T-cell (primary cell): Measurements from ENCODE around the gene ELK4. TPM values are rescaled to one million over a fixed set of nuclear protein-coding genes. Genes with fewer than 3 reads are reported as not detected.

Experiments
- ATAC-seq, 4 experiments: fragments of 200-7000 bp in 3 of 4; fragments of 150-1000 bp in 1 of 4; cut with Tn5 transposase; replicated peaks in 1 of 4; 1 replicate in 3 of 4; 2 replicates in 1 of 4; pipeline ENCODE4 v1.10.0; 2021; ENCODE audit warnings: moderate library complexity in 3 of 4, mild to moderate bottlenecking in 2 of 4, moderate number of reproducible peaks in 1 of 4
- CTCF ChIA-PET, 2 donors: fragments of 300-600 bp; sonication (Branson Sonifier 250); formaldehyde crosslinking; loops; one replicate each; lab custom pipeline; 2022; ENCODE audit warnings: antibody characterized with exemption in 2 of 2; lab: Charles Lee
- POLR2A ChIA-PET, 2 donors: fragments of 300-600 bp; sonication (Branson Sonifier 250); formaldehyde crosslinking; loops; one replicate each; lab custom pipeline; 2022; ENCODE audit warnings: antibody characterized with exemption in 2 of 2; lab: Charles Lee
- DNase-seq, 35 experiments: peaks; one replicate each; pipeline versions ENCODE4 v3.0.0 to v3.0.0-alpha.2; 2013 to 2023
- H3K27ac ChIP-seq: one replicate; pipeline ENCODE4 v1.5.1; 2013; ENCODE audit warnings: low read length
- H3K27me3 ChIP-seq, 2 experiments: replicated peaks in 1 of 2; 1 replicate in 1 of 2; 2 replicates in 1 of 2; pipeline versions ENCODE4 v1.6.1 to v1.7.0; 2013; ENCODE audit warnings: low read length in 1 of 2, mixed read lengths in 1 of 2; ENCODE audit not compliant: control insufficient read depth in 2 of 2, insufficient read depth in 2 of 2; ENCODE audit errors: extremely low read depth in 1 of 2
- H3K36me3 ChIP-seq, 2 donors: 1 replicate in 1 of 2; 2 replicates in 1 of 2; pipeline versions ENCODE4 v1.6.1 to v1.7.0; 2013; ENCODE audit warnings: low read length in 1 of 2; ENCODE audit not compliant: control insufficient read depth in 2 of 2, insufficient read depth in 1 of 2; ENCODE audit errors: extremely low read depth in 1 of 2
- H3K4me1 ChIP-seq, 2 experiments: 1 replicate in 1 of 2; 2 replicates in 1 of 2; pipeline versions ENCODE4 v1.6.1 to v1.7.0; 2013; ENCODE audit warnings: low read length in 2 of 2, mixed read lengths in 1 of 2; ENCODE audit not compliant: insufficient read depth in 2 of 2, control insufficient read depth in 1 of 2; ENCODE audit errors: extremely low read depth in 1 of 2
- H3K4me3 ChIP-seq, 2 donors: 1 replicate in 1 of 2; 2 replicates in 1 of 2; pipeline versions ENCODE4 v1.5.1 to v1.7.0; 2013; ENCODE audit warnings: mild to moderate bottlenecking in 2 of 2, low read length in 1 of 2, moderate library complexity in 1 of 2; ENCODE audit not compliant: control insufficient read depth in 1 of 2; ENCODE audit errors: extremely low read depth in 1 of 2
- H3K9me3 ChIP-seq: 2 replicates; pipeline ENCODE4 v1.7.0; 2013
- H3K27ac Mint-ChIP-seq, 2 donors: one replicate each; pipeline ENCODE4 v1.8.0; 2020 to 2021; ENCODE audit warnings: mild to moderate bottlenecking in 2 of 2, mixed read lengths in 2 of 2
- H3K27me3 Mint-ChIP-seq, 2 donors: one replicate each; pipeline ENCODE4 v1.8.0; 2021 to 2022; ENCODE audit warnings: mixed read lengths in 2 of 2
- H3K36me3 Mint-ChIP-seq: one replicate; pipeline ENCODE4 v1.8.0; 2021; ENCODE audit warnings: mixed read lengths
- H3K4me1 Mint-ChIP-seq, 3 donors: one replicate each; pipeline ENCODE4 v1.8.0; 2020 to 2022; ENCODE audit warnings: mixed read lengths in 3 of 3, mild to moderate bottlenecking in 1 of 3
- H3K4me3 Mint-ChIP-seq, 3 donors: one replicate each; pipeline ENCODE4 v1.8.0; 2020 to 2022; ENCODE audit warnings: mild to moderate bottlenecking in 3 of 3, mixed read lengths in 3 of 3, moderate library complexity in 3 of 3
- H3K9me3 Mint-ChIP-seq, 3 donors: one replicate each; pipeline ENCODE4 v1.8.0; 2020 to 2022; ENCODE audit warnings: mixed read lengths in 3 of 3
- WGBS: methylation state at CpG from one replicate; pipeline ENCODE4 v1.1.5; 2013; ENCODE audit warnings: missing lambda C conversion rate; ENCODE audit not compliant: insufficient coverage; 5-methylcytosine and 5-hydroxymethylcytosine counted together
- total RNA-seq, 35 experiments: library from RNA in 6 of 35; stranded (reverse) in 6 of 35; fragments of 120-200 nt in 1 of 35; gene quantifications; one replicate each; pipeline versions ENCODE4 v1.2.1 to v1.2.4 and lab custom pipeline; 2013 to 2026

The ELK4 gene
- total RNA-seq, 5 donors from 2014 or later (not counting 1 experiment from before 2014, with no cell fraction given), result 131 to 185 (median 173) TPM

- CTCF ChIA-PET, result interaction anchor here in 1 of 2 donors (0.6 kb wide), 1 partner anchor 398 kb away, joined by 3 read pairs; no protein-coding TSS in a partner anchor
- POLR2A ChIA-PET, result no interaction called here
- no peaks in the 10 kb centered on the region for H3K9me3 ChIP-seq
- Mint-ChIP-seq H3K36me3 (no peaks in the 10 kb centered on the region), H3K4me1 (peaks cover 6 to 15% (median 8%) of the 10 kb centered on the region in 3 donors), H3K27me3 (peaks cover 5 to 33% of the 10 kb centered on the region in 2 donors), H3K4me3 (no peak overlapping the region), H3K27ac (no peak overlapping the region), H3K9me3 (no peaks in the 10 kb centered on the region)
- H3K4me1 ChIP-seq, result peaks cover 0 to 15% of the 10 kb centered on the region in 2 experiments
- peak in 1 of 35 experiments; percentile 7 for DNase-seq
- no peaks in the 10 kb centered on the region for H3K36me3 ChIP-seq
- no peak for ATAC-seq
- H3K27me3 ChIP-seq, result peaks cover 0 to 60% of the 10 kb centered on the region in 2 experiments
- no peak overlapping the region for H3K27ac ChIP-seq
- WGBS, result 67% methylated on average over 7 of the region's 9 CpGs
- no peak overlapping the region for H3K4me3 ChIP-seq
These were observed 52.8 kb downstream of the ELK4 start for GRCh38 chr1:205578780-205579571.

- no peak overlapping the region for H3K27ac ChIP-seq
- ChIA-PET POLR2A (no interaction called here), CTCF (no interaction called here)
- Mint-ChIP-seq H3K9me3 (no peaks in the 10 kb centered on the region), H3K4me3 (no peak overlapping the region), H3K27me3 (peaks cover 5 to 34% of the 10 kb centered on the region in 2 donors), H3K27ac (no peak overlapping the region), H3K4me1 (peaks cover 5 to 15% (median 6%) of the 10 kb centered on the region in 3 donors), H3K36me3 (no peaks in the 10 kb centered on the region)
- H3K4me3 ChIP-seq, result no peak overlapping the region
- DNase-seq, result peak in 1 of 35 experiments; percentile 4
- no peaks in the 10 kb centered on the region for H3K9me3 ChIP-seq
- no peak for ATAC-seq
- peaks cover 0 to 63% of the 10 kb centered on the region in 2 experiments for H3K27me3 ChIP-seq
- H3K36me3 ChIP-seq, result no peaks in the 10 kb centered on the region
- 91% methylated on average over 9 of the region's 13 CpGs for WGBS
- peaks cover 0 to 15% of the 10 kb centered on the region in 2 experiments for H3K4me1 ChIP-seq
These were observed 53.7 kb downstream of the ELK4 start for GRCh38 chr1:205577874-205578658.

- Histone ChIP-seq H3K36me3 (no peaks in the 10 kb centered on the region), H3K4me3 (no peak overlapping the region), H3K27me3 (peaks cover 0 to 67% of the 10 kb centered on the region in 2 experiments), H3K4me1 (peaks cover 0 to 5% of the 10 kb centered on the region in 2 experiments), H3K9me3 (no peaks in the 10 kb centered on the region), H3K27ac (no peak overlapping the region)
- DNase-seq, result peak in 1 of 35 experiments; percentile 23
- H3K4me3 Mint-ChIP-seq, result no peak overlapping the region
- CTCF ChIA-PET, result no interaction called here
- H3K36me3 Mint-ChIP-seq, result no peaks in the 10 kb centered on the region
- POLR2A ChIA-PET, result no interaction called here
- WGBS, result 87% methylated on average over 19 of the region's 22 CpGs
- H3K27ac Mint-ChIP-seq, result no peak overlapping the region
- peaks cover 0 to 7% (median 2%) of the 10 kb centered on the region in 3 donors for H3K4me1 Mint-ChIP-seq
- H3K9me3 Mint-ChIP-seq, result no peaks in the 10 kb centered on the region
- H3K27me3 Mint-ChIP-seq, result peaks cover 12 to 43% of the 10 kb centered on the region in 2 donors
- ATAC-seq, result no peak
These were observed 54.7 kb downstream of the ELK4 start for GRCh38 chr1:205576805-205577761.

GRCh38 chr1:205576011-205576410 lies 55.8 kb downstream of the ELK4 start:
- Mint-ChIP-seq H3K4me3 (no peak overlapping the region), H3K4me1 (no peaks in the 10 kb centered on the region), H3K36me3 (no peaks in the 10 kb centered on the region), H3K9me3 (no peaks in the 10 kb centered on the region), H3K27ac (no peak overlapping the region), H3K27me3 (peaks cover 18 to 42% of the 10 kb centered on the region in 2 donors)
- Histone ChIP-seq H3K4me1 (no peaks in the 10 kb centered on the region), H3K9me3 (no peaks in the 10 kb centered on the region), H3K27ac (no peak overlapping the region), H3K4me3 (no peak overlapping the region), H3K27me3 (peaks cover 0 to 66% of the 10 kb centered on the region in 2 experiments), H3K36me3 (no peaks in the 10 kb centered on the region)
- WGBS, result 71% methylated on average over 3 of the region's 3 CpGs
- ChIA-PET POLR2A (no interaction called here), CTCF (no interaction called here)
- DNase-seq (no peak), ATAC-seq (no peak)

- ChIA-PET POLR2A (no interaction called here), CTCF (no interaction called here)
- no peaks in the 10 kb centered on the region for H3K36me3 Mint-ChIP-seq
These were observed 56.4 kb downstream of the ELK4 start for GRCh38 chr1:205575294-205575885.

More at GRCh38 chr1:205575294-205575885, 56.4 kb downstream of the ELK4 start:
- no peaks in the 10 kb centered on the region for H3K4me1 Mint-ChIP-seq
- Histone ChIP-seq H3K4me1 (no peaks in the 10 kb centered on the region), H3K4me3 (no peak overlapping the region), H3K36me3 (no peaks in the 10 kb centered on the region), H3K27ac (no peak overlapping the region), H3K27me3 (peaks cover 0 to 62% of the 10 kb centered on the region in 2 experiments), H3K9me3 (no peaks in the 10 kb centered on the region)
- no peak overlapping the region for H3K27ac Mint-ChIP-seq
- peak in 1 of 35 experiments; percentile 5 for DNase-seq
- WGBS, result no CpG with 5 or more reads among the region's 1 CpG
- no peaks in the 10 kb centered on the region for H3K9me3 Mint-ChIP-seq
- H3K27me3 Mint-ChIP-seq, result peaks cover 24 to 43% of the 10 kb centered on the region in 2 donors
- ATAC-seq, result no peak
- no peak overlapping the region for H3K4me3 Mint-ChIP-seq
